Measurements from ENCODE around the gene DOCK4. TPM values are rescaled to one million over a fixed set of nuclear protein-coding genes. Genes with fewer than 3 reads are reported as not detected.

DOCK4 gene
- total RNA-seq, 1 donor from 2014 or later, result 100 TPM

GRCh38 chr7:111982133-111982532, 224.1 kb downstream of the DOCK4 start:
- H3K27ac ChIP-seq, result no peak overlapping the region
- ATAC-seq, result no peak
- no peaks in the 10 kb centered on the region for H3K9me3 ChIP-seq
- peaks cover 11% of the 10 kb centered on the region for H3K4me1 ChIP-seq
- peaks cover 32% of the 10 kb centered on the region for H3K36me3 ChIP-seq
- H3K27me3 ChIP-seq, result no peaks in the 10 kb centered on the region
- TF ChIP-seq CTCF (IDR thresholded peaks at IDR 0.05), result no peak
- no peak overlapping the region for H3K4me3 ChIP-seq
- intact Hi-C loops (cut with DNase I), result no loop called here
- DNase-seq, result no peak

GRCh38 chr7:111980725-111981124, 225.5 kb downstream of the DOCK4 start:
- DNase-seq, result no peak
- Histone ChIP-seq H3K36me3 (peaks cover 41% of the 10 kb centered on the region), H3K27ac (no peak overlapping the region), H3K9me3 (no peaks in the 10 kb centered on the region), H3K4me3 (no peak overlapping the region), H3K27me3 (no peaks in the 10 kb centered on the region), H3K4me1 (no peaks in the 10 kb centered on the region)
- no peak for ATAC-seq
- intact Hi-C loops (cut with DNase I), result no loop called here
- no peak for TF ChIP-seq CTCF (IDR thresholded peaks at IDR 0.05)

GRCh38 chr7:111975346-111975745, 230.9 kb downstream of the DOCK4 start:
- Histone ChIP-seq H3K9me3 (no peaks in the 10 kb centered on the region), H3K27me3 (no peaks in the 10 kb centered on the region), H3K4me3 (no peak overlapping the region), H3K36me3 (peaks cover 28% of the 10 kb centered on the region), H3K4me1 (no peaks in the 10 kb centered on the region), H3K27ac (no peak overlapping the region)
- DNase-seq (no peak), ATAC-seq (no peak)
- intact Hi-C loops (cut with DNase I), result no loop called here
- TF ChIP-seq CTCF (IDR thresholded peaks at IDR 0.05), result no peak

- Histone ChIP-seq H3K36me3 (no peaks in the 10 kb centered on the region), H3K9me3 (no peaks in the 10 kb centered on the region), H3K27ac (no peak overlapping the region), H3K27me3 (no peaks in the 10 kb centered on the region), H3K4me3 (no peak overlapping the region), H3K4me1 (peaks cover 19% of the 10 kb centered on the region)
- intact Hi-C loops (cut with DNase I), result no loop called here
- ATAC-seq, result no peak
- TF ChIP-seq CTCF (IDR thresholded peaks at IDR 0.05), result no peak
- no peak for DNase-seq
These were observed 245.2 kb downstream of the DOCK4 start for GRCh38 chr7:111960984-111961383.

- DNase-seq (no peak), ATAC-seq (no peak)
- intact Hi-C loops (cut with DNase I), result no loop called here
- H3K4me1 ChIP-seq, result peaks cover 31% of the 10 kb centered on the region
- TF ChIP-seq CTCF (IDR thresholded peaks at IDR 0.05), result no peak
- H3K9me3 ChIP-seq, result no peaks in the 10 kb centered on the region
- no peaks in the 10 kb centered on the region for H3K36me3 ChIP-seq
- no peak overlapping the region for H3K27ac ChIP-seq
- no peak overlapping the region for H3K4me3 ChIP-seq
- no peaks in the 10 kb centered on the region for H3K27me3 ChIP-seq
These were observed 247.3 kb downstream of the DOCK4 start for GRCh38 chr7:111958896-111959295.

GRCh38 chr7:111958431-111958830, 247.8 kb downstream of the DOCK4 start:
- DNase-seq (no peak), ATAC-seq (no peak)
- no peak for TF ChIP-seq CTCF (IDR thresholded peaks at IDR 0.05)
- intact Hi-C loops (cut with DNase I), result no loop called here
- Histone ChIP-seq H3K36me3 (no peaks in the 10 kb centered on the region), H3K9me3 (no peaks in the 10 kb centered on the region), H3K27ac (no peak overlapping the region), H3K27me3 (no peaks in the 10 kb centered on the region), H3K4me3 (no peak overlapping the region), H3K4me1 (peaks cover 36% of the 10 kb centered on the region)

Measured in upper lobe of right lung (tissue), 1 donor.